Measurements from ENCODE around the gene CACNA1B. TPM values are rescaled to one million over a fixed set of nuclear protein-coding genes. Genes with fewer than 3 reads are reported as not detected.

The CACNA1B gene
- total and polyA plus RNA-seq, 4 donors: 0.01 to 0.20 (median 0.09) TPM; not detected in 1

GRCh38 chr9:138117101-138117750 is 239.6 kb downstream of the CACNA1B start:
- H3K27me3 ChIP-seq (ENCODE audit: control insufficient read depth in 3 of 3, insufficient read depth in 3 of 3, low read length in 2 of 3): no peaks in the 10 kb centered on the region
- no peak overlapping the region for H3K27ac ChIP-seq (ENCODE audit: low read depth in 1 of 2, low read length in 1 of 2)
- no peak overlapping the region for H3K9ac ChIP-seq (ENCODE audit: insufficient read depth in 1 of 2, low read length in 2 of 2)
- TF ChIP-seq CTCF (IDR thresholded peaks at IDR 0.05; ENCODE audit: control extremely low read depth, extremely low read depth): no peak
- no peaks in the 10 kb centered on the region for H3K36me3 ChIP-seq (ENCODE audit: control insufficient read depth in 4 of 4, insufficient read depth in 4 of 4, low read length in 4 of 4)
- no peak overlapping the region for H3K4me3 ChIP-seq
- H3K4me1 ChIP-seq (ENCODE audit: control insufficient read depth in 5 of 5, insufficient read depth in 5 of 5, low read length in 5 of 5): no peaks in the 10 kb centered on the region
- H3K9me3 ChIP-seq (ENCODE audit: control insufficient read depth in 4 of 4, insufficient read depth in 3 of 4, low read length in 3 of 4): no peaks in the 10 kb centered on the region
- DNase-seq (no peak), ATAC-seq (ENCODE audit: insufficient read depth, low FRiP score) (no peak)
- WGBS, 2 donors: 84 to 88% methylated on average over 14 of the region's 14 CpGs

- no peak for ATAC-seq (ENCODE audit: insufficient read depth, low FRiP score)
- Histone ChIP-seq H3K4me1 (ENCODE audit: control insufficient read depth in 5 of 5, insufficient read depth in 5 of 5, low read length in 5 of 5) (no peaks in the 10 kb centered on the region), H3K27me3 (ENCODE audit: control insufficient read depth in 3 of 3, insufficient read depth in 3 of 3, low read length in 2 of 3) (no peaks in the 10 kb centered on the region), H3K27ac (ENCODE audit: low read depth in 1 of 2, low read length in 1 of 2) (no peak overlapping the region), H3K9ac (ENCODE audit: insufficient read depth in 1 of 2, low read length in 2 of 2) (no peak overlapping the region), H3K9me3 (ENCODE audit: control insufficient read depth in 4 of 4, insufficient read depth in 3 of 4, low read length in 3 of 4) (peaks cover 0 to 1% (median 0%) of the 10 kb centered on the region in 4 donors), H3K4me3 (no peak overlapping the region), H3K36me3 (ENCODE audit: control insufficient read depth in 4 of 4, insufficient read depth in 4 of 4, low read length in 4 of 4) (no peaks in the 10 kb centered on the region)
- no peak for TF ChIP-seq CTCF (IDR thresholded peaks at IDR 0.05; ENCODE audit: control extremely low read depth, extremely low read depth)
- WGBS, 2 donors: 71 to 87% methylated on average over 6 of the region's 6 CpGs
- no peak for DNase-seq
These were observed 240.3 kb downstream of the CACNA1B start for GRCh38 chr9:138117836-138118235.

GRCh38 chr9:138118601-138119071 is 241.1 kb downstream of the CACNA1B start:
- Histone ChIP-seq H3K4me1 (ENCODE audit: control insufficient read depth in 5 of 5, insufficient read depth in 5 of 5, low read length in 5 of 5) (no peaks in the 10 kb centered on the region), H3K9ac (ENCODE audit: insufficient read depth in 1 of 2, low read length in 2 of 2) (no peak overlapping the region), H3K9me3 (ENCODE audit: control insufficient read depth in 4 of 4, insufficient read depth in 3 of 4, low read length in 3 of 4) (peaks cover 0 to 2% (median 0%) of the 10 kb centered on the region in 4 donors), H3K36me3 (ENCODE audit: control insufficient read depth in 4 of 4, insufficient read depth in 4 of 4, low read length in 4 of 4) (no peaks in the 10 kb centered on the region), H3K4me3 (no peak overlapping the region), H3K27ac (ENCODE audit: low read depth in 1 of 2, low read length in 1 of 2) (no peak overlapping the region), H3K27me3 (ENCODE audit: control insufficient read depth in 3 of 3, insufficient read depth in 3 of 3, low read length in 2 of 3) (no peaks in the 10 kb centered on the region)
- TF ChIP-seq CTCF (IDR thresholded peaks at IDR 0.05; ENCODE audit: control extremely low read depth, extremely low read depth): no peak
- ATAC-seq (ENCODE audit: insufficient read depth, low FRiP score) (no peak), DNase-seq (no peak)
- WGBS, 2 donors: 87 to 94% methylated on average over 13 to 14 of the region's 14 CpGs

All from lung (tissue), 12 donors.